ENCODE measurements around the gene PATJ.

GRCh38 chr1:61997123-61997522, 254.8 kb downstream of the PATJ start:
- TF ChIP-seq JUNB (IDR thresholded peaks at IDR 0.05; ENCODE audit: unreplicated experiment) (no peak), EZH2 (IDR thresholded peaks at IDR 0.05; ENCODE audit: low read depth, unreplicated experiment) (no peak), CREB1 (CRISPR knock-in tag; IDR thresholded peaks at IDR 0.05; ENCODE audit: low read depth) (no peak), POLR2AphosphoS5 (IDR thresholded peaks at IDR 0.05; ENCODE audit: low read depth) (no peak), ZNF462 (CRISPR knock-in tag; IDR thresholded peaks at IDR 0.05) (no peak), REST (IDR thresholded peaks at IDR 0.05; ENCODE audit: unreplicated experiment) (no peak), EZH2phosphoT487 (IDR thresholded peaks at IDR 0.05; ENCODE audit: unreplicated experiment) (no peak), STAT1 (IDR thresholded peaks at IDR 0.05; ENCODE audit: unreplicated experiment) (no peak)
- TF ChIP-seq, protein P1, sequence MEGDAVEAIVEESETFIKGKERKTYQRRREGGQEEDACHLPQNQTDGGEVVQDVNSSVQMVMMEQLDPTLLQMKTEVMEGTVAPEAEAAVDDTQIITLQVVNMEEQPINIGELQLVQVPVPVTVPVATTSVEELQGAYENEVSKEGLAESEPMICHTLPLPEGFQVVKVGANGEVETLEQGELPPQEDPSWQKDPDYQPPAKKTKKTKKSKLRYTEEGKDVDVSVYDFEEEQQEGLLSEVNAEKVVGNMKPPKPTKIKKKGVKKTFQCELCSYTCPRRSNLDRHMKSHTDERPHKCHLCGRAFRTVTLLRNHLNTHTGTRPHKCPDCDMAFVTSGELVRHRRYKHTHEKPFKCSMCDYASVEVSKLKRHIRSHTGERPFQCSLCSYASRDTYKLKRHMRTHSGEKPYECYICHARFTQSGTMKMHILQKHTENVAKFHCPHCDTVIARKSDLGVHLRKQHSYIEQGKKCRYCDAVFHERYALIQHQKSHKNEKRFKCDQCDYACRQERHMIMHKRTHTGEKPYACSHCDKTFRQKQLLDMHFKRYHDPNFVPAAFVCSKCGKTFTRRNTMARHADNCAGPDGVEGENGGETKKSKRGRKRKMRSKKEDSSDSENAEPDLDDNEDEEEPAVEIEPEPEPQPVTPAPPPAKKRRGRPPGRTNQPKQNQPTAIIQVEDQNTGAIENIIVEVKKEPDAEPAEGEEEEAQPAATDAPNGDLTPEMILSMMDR (conservative IDR thresholded peaks at IDR 0.05; ENCODE audit: low read depth in 2 of 2), result no peak
- TF ChIP-seq, protein P2, sequence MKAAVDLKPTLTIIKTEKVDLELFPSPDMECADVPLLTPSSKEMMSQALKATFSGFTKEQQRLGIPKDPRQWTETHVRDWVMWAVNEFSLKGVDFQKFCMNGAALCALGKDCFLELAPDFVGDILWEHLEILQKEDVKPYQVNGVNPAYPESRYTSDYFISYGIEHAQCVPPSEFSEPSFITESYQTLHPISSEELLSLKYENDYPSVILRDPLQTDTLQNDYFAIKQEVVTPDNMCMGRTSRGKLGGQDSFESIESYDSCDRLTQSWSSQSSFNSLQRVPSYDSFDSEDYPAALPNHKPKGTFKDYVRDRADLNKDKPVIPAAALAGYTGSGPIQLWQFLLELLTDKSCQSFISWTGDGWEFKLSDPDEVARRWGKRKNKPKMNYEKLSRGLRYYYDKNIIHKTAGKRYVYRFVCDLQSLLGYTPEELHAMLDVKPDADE (IDR thresholded peaks at IDR 0.05), result no peak
